ENCODE results near the gene SPTBN4. TPM values are rescaled to one million over a fixed set of nuclear protein-coding genes. Genes with fewer than 3 reads are reported as not detected.

SPTBN4 gene
- total RNA-seq, 1 donor from 2014 or later, result 1.5 TPM

- TF ChIP-seq CTCF (IDR thresholded peaks at IDR 0.05), result no peak
- intact Hi-C loops (cut with DNase I), result no loop called here
- Histone ChIP-seq H3K9me3 (no peaks in the 10 kb centered on the region), H3K36me3 (peaks cover 4% of the 10 kb centered on the region), H3K27ac (peak overlapping the region; percentile 58), H3K4me1 (peaks cover 27% of the 10 kb centered on the region), H3K27me3 (no peaks in the 10 kb centered on the region), H3K4me3 (peak overlapping the region; percentile 55)
- DNase-seq (peak; percentile 88), ATAC-seq (peak; percentile 40)
Observed at GRCh38 chr19:40612831-40613689, 146.3 kb downstream of the SPTBN4 start.

GRCh38 chr19:40613690-40614621, 147.2 kb downstream of the SPTBN4 start:
- ATAC-seq (peak; percentile 69), DNase-seq (peak; percentile 92)
- Histone ChIP-seq H3K9me3 (no peaks in the 10 kb centered on the region), H3K4me1 (peaks cover 27% of the 10 kb centered on the region), H3K36me3 (peaks cover 4% of the 10 kb centered on the region), H3K4me3 (peak overlapping the region; percentile 55), H3K27me3 (no peaks in the 10 kb centered on the region), H3K27ac (peak overlapping the region; percentile 58)
- no peak for TF ChIP-seq CTCF (IDR thresholded peaks at IDR 0.05)
- intact Hi-C loops (cut with DNase I), result no loop called here

GRCh38 chr19:40614622-40615411, 148.0 kb downstream of the SPTBN4 start:
- Histone ChIP-seq H3K4me3 (peak overlapping the region; percentile 55), H3K36me3 (peaks cover 9% of the 10 kb centered on the region), H3K27me3 (no peaks in the 10 kb centered on the region), H3K4me1 (peaks cover 22% of the 10 kb centered on the region), H3K9me3 (no peaks in the 10 kb centered on the region), H3K27ac (no peak overlapping the region)
- intact Hi-C loops (cut with DNase I), result no loop called here
- peak; percentile 82 for DNase-seq
- no peak for TF ChIP-seq CTCF (IDR thresholded peaks at IDR 0.05)
- peak; percentile 29 for ATAC-seq

GRCh38 chr19:40616178-40616577, 149.4 kb downstream of the SPTBN4 start:
- no peak for ATAC-seq

More at GRCh38 chr19:40616178-40616577, 149.4 kb downstream of the SPTBN4 start:
- Histone ChIP-seq H3K27me3 (no peaks in the 10 kb centered on the region), H3K27ac (no peak overlapping the region), H3K4me3 (no peak overlapping the region), H3K4me1 (peaks cover 11% of the 10 kb centered on the region), H3K9me3 (no peaks in the 10 kb centered on the region), H3K36me3 (peaks cover 22% of the 10 kb centered on the region)
- no peak for DNase-seq
- TF ChIP-seq CTCF (IDR thresholded peaks at IDR 0.05), result no peak
- intact Hi-C loops (cut with DNase I), result no loop called here
